NCI-H2107 treated with DMSO at 0.1 percent for 48 hours (cell line): ENCODE results near the gene RASGRP2.

Experiments
- DNase-seq: peaks from one replicate; lab custom pipeline; 2025; ENCODE audit not compliant: unreplicated experiment; lab: John Stamatoyannopoulos, UW

Gene RASGRP2

GRCh38 chr11:64757549-64758329 lies 13.8 kb upstream of the RASGRP2 start:
- DNase-seq = no peak

GRCh38 chr11:64755681-64756361 lies 11.9 kb upstream of the RASGRP2 start:
- DNase-seq = no peak

GRCh38 chr11:64754919-64755662 lies 11.1 kb upstream of the RASGRP2 start:
- DNase-seq = no peak

GRCh38 chr11:64754124-64754918 lies 10.4 kb upstream of the RASGRP2 start:
- no peak for DNase-seq

- DNase-seq = no peak
Measured at GRCh38 chr11:64753380-64754123, 9.6 kb upstream of the RASGRP2 start.

- no peak for DNase-seq
Measured at GRCh38 chr11:64753019-64753379, 9.1 kb upstream of the RASGRP2 start.

- DNase-seq = no peak
Measured at GRCh38 chr11:64752175-64752970, 8.4 kb upstream of the RASGRP2 start.

- DNase-seq = no peak
Measured at GRCh38 chr11:64751580-64751979, 7.6 kb upstream of the RASGRP2 start.

GRCh38 chr11:64751136-64751535 lies 7.2 kb upstream of the RASGRP2 start:
- DNase-seq = no peak

GRCh38 chr11:64750361-64751054 lies 6.6 kb upstream of the RASGRP2 start:
- no peak for DNase-seq

GRCh38 chr11:64747961-64748665 lies 4.2 kb upstream of the RASGRP2 start:
- DNase-seq = no peak

- DNase-seq = no peak
Measured at GRCh38 chr11:64746486-64746885, 2.5 kb upstream of the RASGRP2 start.

GRCh38 chr11:64745521-64746328 lies 1.8 kb upstream of the RASGRP2 start:
- no peak for DNase-seq

- no peak for DNase-seq
Measured at GRCh38 chr11:64745189-64745520, 1.2 kb upstream of the RASGRP2 start.

GRCh38 chr11:64744544-64745188 lies 724 bp upstream of the RASGRP2 start:
- no peak for DNase-seq

GRCh38 chr11:64742889-64743590 lies 902 bp downstream of the RASGRP2 start:
- no peak for DNase-seq
